Activated naive CD8-positive, alpha-beta T cell (primary cell): Measurements from ENCODE around the gene ZNF519.

Experiments
- H3K27ac Mint-ChIP-seq: one replicate; pipeline ENCODE4 v1.8.0; 2021; ENCODE audit warnings: mixed read lengths
- H3K27me3 Mint-ChIP-seq: one replicate; pipeline ENCODE4 v1.8.0; 2021; ENCODE audit warnings: mixed read lengths
- H3K36me3 Mint-ChIP-seq: one replicate; pipeline ENCODE4 v1.8.0; 2021; ENCODE audit warnings: mixed read lengths
- H3K4me1 Mint-ChIP-seq: one replicate; pipeline ENCODE4 v1.8.0; 2021; ENCODE audit warnings: low read depth, mixed read lengths
- H3K4me3 Mint-ChIP-seq: one replicate; pipeline ENCODE4 v1.8.0; 2021; ENCODE audit warnings: mild to moderate bottlenecking, mixed read lengths
- H3K9me3 Mint-ChIP-seq: one replicate; pipeline ENCODE4 v1.8.0; 2021; ENCODE audit warnings: low read depth, mixed read lengths

Gene ZNF519

GRCh38 chr18:14089781-14090180, 42.5 kb downstream of the ZNF519 start:
- no peaks in the 10 kb centered on the region for H3K4me1 Mint-ChIP-seq
- H3K9me3 Mint-ChIP-seq = no peaks in the 10 kb centered on the region
- H3K4me3 Mint-ChIP-seq = no peak overlapping the region
- H3K27me3 Mint-ChIP-seq = peaks cover 2% of the 10 kb centered on the region
- H3K36me3 Mint-ChIP-seq = no peaks in the 10 kb centered on the region
- no peak overlapping the region for H3K27ac Mint-ChIP-seq

GRCh38 chr18:14089191-14089590, 43.0 kb downstream of the ZNF519 start:
- H3K4me1 Mint-ChIP-seq = no peaks in the 10 kb centered on the region
- H3K36me3 Mint-ChIP-seq = no peaks in the 10 kb centered on the region
- H3K27ac Mint-ChIP-seq = no peak overlapping the region
- H3K27me3 Mint-ChIP-seq = peaks cover 2% of the 10 kb centered on the region
- H3K9me3 Mint-ChIP-seq = no peaks in the 10 kb centered on the region
- H3K4me3 Mint-ChIP-seq = no peak overlapping the region

DNA sequence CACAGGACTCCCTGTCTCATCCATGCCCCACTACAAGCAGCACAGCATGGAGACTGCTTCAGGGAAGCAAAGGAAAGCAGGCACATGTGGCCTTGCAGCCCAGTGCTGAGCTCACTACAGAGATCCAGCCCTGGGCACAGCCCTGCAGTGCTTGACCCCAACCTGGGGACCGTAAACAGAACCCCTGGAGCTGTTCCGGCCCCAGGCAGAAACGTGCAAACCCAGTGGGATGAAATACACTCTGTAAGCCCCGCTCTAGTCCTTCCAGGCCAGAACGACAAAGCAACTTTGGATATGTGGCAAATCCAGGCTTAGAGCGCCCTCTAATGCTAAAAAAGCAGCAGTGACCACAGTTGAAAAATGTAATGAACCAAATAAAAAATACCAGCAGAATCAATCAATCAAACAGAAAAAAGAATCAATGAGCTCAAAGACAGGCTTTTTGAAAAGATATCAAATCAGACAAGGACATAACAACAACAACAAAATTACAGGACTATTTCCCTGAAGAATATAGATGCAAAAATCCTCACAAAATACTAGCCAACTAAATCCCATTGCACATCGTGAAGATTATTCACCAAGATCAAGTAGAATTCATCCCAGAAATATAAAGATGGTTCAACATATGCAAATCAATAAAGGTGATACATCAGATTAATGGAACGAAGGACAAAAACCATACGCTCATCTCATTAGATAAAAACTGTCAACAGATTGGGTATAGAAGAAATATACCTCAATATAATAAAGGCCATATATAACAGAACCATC, 45.6 kb downstream of the ZNF519 start:
- Mint-ChIP-seq H3K4me1 (no peaks in the 10 kb centered on the region), H3K9me3 (no peaks in the 10 kb centered on the region), H3K27me3 (peaks cover 2% of the 10 kb centered on the region), H3K4me3 (no peak overlapping the region), H3K36me3 (no peaks in the 10 kb centered on the region), H3K27ac (no peak overlapping the region)

GRCh38 chr18:14085770-14086457, 46.3 kb downstream of the ZNF519 start:
- peaks cover 2% of the 10 kb centered on the region for H3K27me3 Mint-ChIP-seq
- no peaks in the 10 kb centered on the region for H3K9me3 Mint-ChIP-seq
- no peaks in the 10 kb centered on the region for H3K4me1 Mint-ChIP-seq

DNA sequence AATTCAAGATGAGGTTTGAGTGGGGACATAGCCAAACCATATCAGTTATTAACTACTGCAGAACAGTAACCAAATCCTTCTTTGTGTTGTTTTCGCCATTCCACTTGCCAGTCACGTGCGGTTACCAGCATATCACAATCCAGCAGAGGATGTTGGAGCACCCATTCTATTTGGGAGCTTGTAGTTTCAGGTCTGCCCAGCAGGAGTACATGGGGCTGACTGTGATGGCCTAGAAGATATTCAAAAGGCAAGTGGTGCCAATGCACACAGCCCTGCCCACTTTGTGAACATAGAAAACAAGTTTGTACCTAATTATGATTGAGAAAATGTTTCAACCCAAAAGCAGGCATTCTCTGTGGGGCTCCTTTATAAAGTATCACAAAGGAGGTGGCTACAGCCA, 57.0 kb downstream of the ZNF519 start:
- no peaks in the 10 kb centered on the region for H3K27me3 Mint-ChIP-seq
- H3K36me3 Mint-ChIP-seq = peaks cover 4% of the 10 kb centered on the region
- no peaks in the 10 kb centered on the region for H3K4me1 Mint-ChIP-seq
- no peak overlapping the region for H3K27ac Mint-ChIP-seq
- no peaks in the 10 kb centered on the region for H3K9me3 Mint-ChIP-seq
- no peak overlapping the region for H3K4me3 Mint-ChIP-seq

More at GRCh38 chr18:14085770-14086457, 46.3 kb downstream of the ZNF519 start:
- Mint-ChIP-seq H3K4me3 (no peak overlapping the region), H3K36me3 (no peaks in the 10 kb centered on the region), H3K27ac (no peak overlapping the region)

DNA sequence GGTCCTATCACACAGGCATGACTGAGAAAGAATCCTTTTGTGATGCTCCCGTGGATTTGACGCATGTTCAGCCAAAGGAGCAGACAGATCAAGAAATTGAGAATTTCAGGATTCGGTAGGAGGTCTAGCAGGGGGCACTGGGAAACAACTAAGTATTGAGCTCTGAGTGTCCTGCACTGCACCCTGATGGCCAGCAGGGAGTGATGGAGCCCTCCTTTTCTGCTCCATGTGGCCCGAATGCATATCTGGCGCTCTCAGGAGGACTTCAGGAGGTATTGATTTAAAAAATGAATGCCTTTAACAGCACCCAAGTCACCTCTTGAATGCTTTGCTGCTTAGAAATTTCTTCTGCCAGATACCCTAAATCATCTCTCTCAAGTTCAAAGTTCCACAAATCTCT, 58.0 kb downstream of the ZNF519 start:
- Mint-ChIP-seq H3K27me3 (no peaks in the 10 kb centered on the region), H3K9me3 (no peaks in the 10 kb centered on the region), H3K4me3 (no peak overlapping the region), H3K36me3 (peaks cover 6% of the 10 kb centered on the region), H3K4me1 (no peaks in the 10 kb centered on the region), H3K27ac (no peak overlapping the region)

DNA sequence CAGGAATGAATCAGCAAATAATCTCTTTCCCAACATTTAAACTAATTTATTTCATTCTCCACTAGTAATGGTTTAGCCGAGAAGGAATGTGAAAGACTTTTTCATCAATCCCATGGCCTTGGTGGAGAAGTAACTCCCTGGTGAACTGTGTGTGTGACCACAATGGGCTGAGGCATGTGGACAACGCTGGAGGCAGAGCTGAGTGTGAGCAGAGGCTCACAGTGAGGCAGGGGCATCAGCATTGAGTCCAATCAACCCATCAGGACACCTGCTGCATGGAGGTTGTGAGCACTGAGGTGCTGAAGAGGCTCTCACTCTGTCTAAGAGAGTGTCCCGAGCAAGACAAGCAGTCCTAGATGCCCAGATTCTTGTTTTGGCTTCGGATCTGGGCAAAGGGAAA, 78.6 kb downstream of the ZNF519 start:
- no peaks in the 10 kb centered on the region for H3K4me1 Mint-ChIP-seq
- H3K27ac Mint-ChIP-seq = no peak overlapping the region
- peaks cover 2% of the 10 kb centered on the region for H3K36me3 Mint-ChIP-seq
- peaks cover 13% of the 10 kb centered on the region for H3K9me3 Mint-ChIP-seq
- H3K27me3 Mint-ChIP-seq = peaks cover 3% of the 10 kb centered on the region
- H3K4me3 Mint-ChIP-seq = no peak overlapping the region
